Chondrocyte (in vitro differentiated cells): ENCODE measurements around the gene TMEM225B. TPM values are rescaled to one million over a fixed set of nuclear protein-coding genes. Genes with fewer than 3 reads are reported as not detected.
A peak's percentile ranks its signal among the peaks of the same experiment; 100 is the strongest.

Experiments
- DNase-seq: peaks from one replicate; pipeline ENCODE4 v3.0.0; 2021; ENCODE audit warnings: mixed read lengths, low spot score
- H3K27ac Mint-ChIP-seq: one replicate; pipeline ENCODE4 v1.8.0; 2021; ENCODE audit warnings: mild to moderate bottlenecking, moderate library complexity, mixed read lengths; ENCODE audit not compliant: unreplicated experiment
- H3K27me3 Mint-ChIP-seq: 2 replicates; pipeline ENCODE4 v1.8.0; 2021; ENCODE audit warnings: low read depth, mixed read lengths
- H3K36me3 Mint-ChIP-seq: 2 replicates; pipeline ENCODE4 v1.8.0; 2021; ENCODE audit warnings: low read depth, mixed read lengths
- H3K4me1 Mint-ChIP-seq: 2 replicates; pipeline ENCODE4 v1.8.0; 2021; ENCODE audit warnings: low read depth, mild to moderate bottlenecking, mixed read lengths
- H3K4me3 Mint-ChIP-seq: one replicate; pipeline ENCODE4 v1.8.0; 2021; ENCODE audit warnings: mild to moderate bottlenecking, moderate library complexity, mixed read lengths; ENCODE audit not compliant: unreplicated experiment
- H3K9me3 Mint-ChIP-seq: 2 replicates; pipeline ENCODE4 v1.8.0; 2021; ENCODE audit warnings: low read depth, mixed read lengths
- CTCF ChIP-seq: fragments of 200-600 bp; sonication (generic); IDR thresholded peaks from 2 replicates; pipeline ENCODE4 v1.5.0; 2021; ENCODE audit warnings: antibody characterized with exemption, mild to moderate bottlenecking, moderate library complexity
- total RNA-seq: library from RNA; stranded (reverse); gene quantifications from 3 replicates; pipeline ENCODE4 v1.2.1, GENCODE V29; 2021

Gene TMEM225B
- total RNA-seq, 1 donor from 2014 or later, result 0.75 TPM

- Mint-ChIP-seq H3K27ac (no peak overlapping the region), H3K4me1 (peaks cover 29% of the 10 kb centered on the region), H3K36me3 (peaks cover 5% of the 10 kb centered on the region), H3K9me3 (no peaks in the 10 kb centered on the region), H3K4me3 (no peak overlapping the region), H3K27me3 (no peaks in the 10 kb centered on the region)
- no peak for DNase-seq
- no peak for TF ChIP-seq CTCF
These were observed 16.4 kb downstream of the TMEM225B start for GRCh38 chr7:99614495-99614894.

GRCh38 chr7:99615989-99616358 is 17.9 kb downstream of the TMEM225B start:
- peak overlapping the region; percentile 38 for H3K27ac Mint-ChIP-seq
- TF ChIP-seq CTCF, result no peak
- no peaks in the 10 kb centered on the region for H3K27me3 Mint-ChIP-seq
- H3K4me1 Mint-ChIP-seq, result peaks cover 29% of the 10 kb centered on the region
- peaks cover 12% of the 10 kb centered on the region for H3K36me3 Mint-ChIP-seq
- peak overlapping the region; percentile 95 for H3K4me3 Mint-ChIP-seq
- H3K9me3 Mint-ChIP-seq, result no peaks in the 10 kb centered on the region
- DNase-seq, result no peak

GRCh38 chr7:99616359-99617191 is 18.5 kb downstream of the TMEM225B start, which contains the start of gene ZSCAN25:
ZSCAN25 (plus strand) TSS chr7:99616946; CDS start chr7:99619607, 2,661 bp downstream.
- peaks cover 29% of the 10 kb centered on the region for H3K4me1 Mint-ChIP-seq
- peaks cover 17% of the 10 kb centered on the region for H3K36me3 Mint-ChIP-seq
- H3K27ac Mint-ChIP-seq, result peak within 1 kb of the TSS; percentile 89
- H3K9me3 Mint-ChIP-seq, result no peaks in the 10 kb centered on the region
- no peaks in the 10 kb centered on the region for H3K27me3 Mint-ChIP-seq
- no peak for DNase-seq
- H3K4me3 Mint-ChIP-seq, result peak within 1 kb of the TSS; percentile 95
- peak; percentile 78 for TF ChIP-seq CTCF

GRCh38 chr7:99617192-99617781 is 19.2 kb downstream of the TMEM225B start:
- no peak for DNase-seq

More at GRCh38 chr7:99617192-99617781, 19.2 kb downstream of the TMEM225B start:
- H3K27ac Mint-ChIP-seq, result peak overlapping the region; percentile 89
- H3K36me3 Mint-ChIP-seq, result peaks cover 20% of the 10 kb centered on the region
- no peaks in the 10 kb centered on the region for H3K27me3 Mint-ChIP-seq
- H3K9me3 Mint-ChIP-seq, result no peaks in the 10 kb centered on the region
- peak overlapping the region; percentile 95 for H3K4me3 Mint-ChIP-seq
- peaks cover 29% of the 10 kb centered on the region for H3K4me1 Mint-ChIP-seq
- no peak for TF ChIP-seq CTCF
